HEK293T (cell line): ENCODE results near the gene RPS25.

Experiments used
- CTBP1 ChIP-seq: fragments of 450-650 bp; IDR thresholded peaks from 2 replicates; pipeline ENCODE4 v1.6.1; 2016; ENCODE audit warnings: borderline replicate concordance
- ELF4 ChIP-seq: fragments of 450-650 bp; IDR thresholded peaks from 2 replicates; pipeline ENCODE4 v1.6.1; 2017; ENCODE audit warnings: antibody characterized with exemption
- FOXK2 ChIP-seq: fragments of 450-650 bp; IDR thresholded peaks from 2 replicates; pipeline ENCODE4 v1.6.1; 2016; ENCODE audit warnings: mild to moderate bottlenecking
- FOXM1 ChIP-seq: fragments of 450-650 bp; IDR thresholded peaks from 2 replicates; pipeline ENCODE4 v1.6.1; 2017; ENCODE audit warnings: mild to moderate bottlenecking, borderline replicate concordance
- HDGF ChIP-seq: fragments of 450-650 bp; IDR thresholded peaks from 2 replicates; pipeline ENCODE4 v1.6.1; 2017; ENCODE audit warnings: antibody characterized with exemption, borderline replicate concordance
- LEF1 ChIP-seq: fragments of 450-650 bp; IDR thresholded peaks from 2 replicates; pipeline ENCODE4 v1.6.1; 2017; ENCODE audit warnings: mild to moderate bottlenecking, borderline replicate concordance
- NFRKB ChIP-seq: fragments of 450-650 bp; IDR thresholded peaks from 2 replicates; pipeline ENCODE4 v1.6.1; 2016; ENCODE audit warnings: mild to moderate bottlenecking, moderate library complexity
- SP1 ChIP-seq: fragments of 450-650 bp; IDR thresholded peaks from 2 replicates; pipeline ENCODE4 v1.6.1; 2017
- TARDBP ChIP-seq: fragments of 450-650 bp; IDR thresholded peaks from 2 replicates; pipeline ENCODE4 v1.6.1; 2016

- TF ChIP-seq NFRKB (no peak), HDGF (no peak), SP1 (no peak), TARDBP (no peak), FOXK2 (no peak), CTBP1 (no peak), LEF1 (no peak), FOXM1 (no peak), ELF4 (no peak)
Measured at GRCh38 chr11:119028346-119029068, 10.4 kb upstream of the RPS25 start.
